Parathyroid adenoma (tissue), 2 donors: Measurements from ENCODE around the gene MGAT5B.

Experiments
- H2AFZ ChIP-seq: fragments of 300-600 bp; sonication (generic); one replicate; pipeline ENCODE4 v1.7.0; 2017; ENCODE audit warnings: antibody characterized with exemption, mild to moderate bottlenecking
- H3K27ac ChIP-seq: fragments of 300-600 bp; sonication (generic); one replicate; pipeline ENCODE4 v1.7.0; 2017
- H3K27me3 ChIP-seq: fragments of 300-600 bp; sonication (generic); one replicate; pipeline ENCODE4 v1.7.0; 2017; ENCODE audit warnings: low read length; ENCODE audit not compliant: control insufficient read depth, insufficient read depth
- H3K36me3 ChIP-seq: fragments of 300-600 bp; sonication (generic); one replicate; pipeline ENCODE4 v1.7.0; 2017; ENCODE audit warnings: low read length; ENCODE audit not compliant: control insufficient read depth, insufficient read depth
- H3K4me1 ChIP-seq: fragments of 300-600 bp; sonication (generic); one replicate; pipeline ENCODE4 v1.7.0; 2017; ENCODE audit warnings: control low read depth
- H3K4me2 ChIP-seq: fragments of 300-600 bp; sonication (generic); one replicate; pipeline ENCODE4 v1.7.0; 2017; ENCODE audit warnings: low read length
- H3K4me3 ChIP-seq: fragments of 300-600 bp; sonication (generic); one replicate; pipeline ENCODE4 v1.7.0; 2017; ENCODE audit warnings: low read depth, low read length
- H3K79me2 ChIP-seq: fragments of 300-600 bp; sonication (generic); one replicate; pipeline ENCODE4 v1.7.0; 2017; ENCODE audit warnings: control low read depth
- H3K9ac ChIP-seq: fragments of 300-600 bp; sonication (generic); one replicate; pipeline ENCODE4 v1.7.0; 2017; ENCODE audit warnings: mild to moderate bottlenecking
- H3K9me3 ChIP-seq: fragments of 300-600 bp; sonication (generic); one replicate; pipeline ENCODE4 v1.7.0; 2017; ENCODE audit warnings: low read length; ENCODE audit not compliant: control insufficient read depth
- TF ChIP-seq, protein P1 (sequence below): fragments of 300-600 bp; sonication (generic); IDR thresholded peaks from one replicate; pipeline ENCODE4 v1.7.0; 2017; ENCODE audit warnings: antibody characterized with exemption, mild to moderate bottlenecking
- donor health status: primary hyperparathyroidism.

The MGAT5B gene

DNA sequence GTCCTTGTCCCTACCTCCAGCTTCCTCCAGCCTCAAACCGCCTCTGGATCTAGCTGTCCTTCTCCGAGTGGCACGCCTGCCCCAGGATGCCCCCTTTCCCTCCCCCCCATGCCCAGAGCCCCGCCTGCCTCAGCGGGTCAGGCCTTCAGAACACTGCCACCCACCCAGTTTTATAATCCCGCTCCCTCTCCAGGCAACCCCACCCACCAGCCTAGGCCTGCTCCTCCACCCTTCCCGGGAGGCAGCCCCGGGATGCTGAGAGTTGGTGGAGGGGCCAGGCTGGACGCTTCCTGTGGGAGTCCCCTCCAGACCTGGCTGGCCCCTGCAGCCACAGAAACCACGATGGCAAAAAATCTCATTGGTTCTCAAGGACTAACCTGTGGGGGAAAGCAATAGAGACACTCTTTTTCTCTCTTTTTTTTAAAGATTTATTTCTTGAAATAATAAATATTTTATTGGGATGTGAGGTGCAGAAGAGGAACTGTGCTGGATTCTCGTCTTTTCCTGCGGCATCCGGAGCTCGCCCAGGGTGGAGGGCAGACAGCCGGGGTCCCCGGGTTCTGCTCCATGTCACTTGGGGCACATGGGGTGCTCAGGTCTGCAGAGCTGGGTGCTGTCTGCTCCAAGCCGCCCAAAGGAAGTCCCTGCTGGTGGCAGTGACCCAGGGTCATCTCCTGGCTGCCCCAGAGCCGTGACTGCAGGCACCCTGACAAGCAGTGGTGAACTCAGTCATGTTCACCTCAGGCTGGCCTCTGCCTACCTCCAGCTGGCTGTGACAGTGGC, 81.9 kb downstream of the MGAT5B start:
- H3K4me2 ChIP-seq = no peak overlapping the region
- H2AFZ ChIP-seq = no peak overlapping the region
- no peak overlapping the region for H3K4me3 ChIP-seq
- TF ChIP-seq, protein P1, sequence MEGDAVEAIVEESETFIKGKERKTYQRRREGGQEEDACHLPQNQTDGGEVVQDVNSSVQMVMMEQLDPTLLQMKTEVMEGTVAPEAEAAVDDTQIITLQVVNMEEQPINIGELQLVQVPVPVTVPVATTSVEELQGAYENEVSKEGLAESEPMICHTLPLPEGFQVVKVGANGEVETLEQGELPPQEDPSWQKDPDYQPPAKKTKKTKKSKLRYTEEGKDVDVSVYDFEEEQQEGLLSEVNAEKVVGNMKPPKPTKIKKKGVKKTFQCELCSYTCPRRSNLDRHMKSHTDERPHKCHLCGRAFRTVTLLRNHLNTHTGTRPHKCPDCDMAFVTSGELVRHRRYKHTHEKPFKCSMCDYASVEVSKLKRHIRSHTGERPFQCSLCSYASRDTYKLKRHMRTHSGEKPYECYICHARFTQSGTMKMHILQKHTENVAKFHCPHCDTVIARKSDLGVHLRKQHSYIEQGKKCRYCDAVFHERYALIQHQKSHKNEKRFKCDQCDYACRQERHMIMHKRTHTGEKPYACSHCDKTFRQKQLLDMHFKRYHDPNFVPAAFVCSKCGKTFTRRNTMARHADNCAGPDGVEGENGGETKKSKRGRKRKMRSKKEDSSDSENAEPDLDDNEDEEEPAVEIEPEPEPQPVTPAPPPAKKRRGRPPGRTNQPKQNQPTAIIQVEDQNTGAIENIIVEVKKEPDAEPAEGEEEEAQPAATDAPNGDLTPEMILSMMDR = no peak
- H3K4me1 ChIP-seq = peaks cover 7% of the 10 kb centered on the region
- no peak overlapping the region for H3K9ac ChIP-seq
- H3K79me2 ChIP-seq = no peaks in the 10 kb centered on the region
- H3K27ac ChIP-seq = no peak overlapping the region
- H3K27me3 ChIP-seq = no peaks in the 10 kb centered on the region
- H3K9me3 ChIP-seq = no peaks in the 10 kb centered on the region
- no peaks in the 10 kb centered on the region for H3K36me3 ChIP-seq

DNA sequence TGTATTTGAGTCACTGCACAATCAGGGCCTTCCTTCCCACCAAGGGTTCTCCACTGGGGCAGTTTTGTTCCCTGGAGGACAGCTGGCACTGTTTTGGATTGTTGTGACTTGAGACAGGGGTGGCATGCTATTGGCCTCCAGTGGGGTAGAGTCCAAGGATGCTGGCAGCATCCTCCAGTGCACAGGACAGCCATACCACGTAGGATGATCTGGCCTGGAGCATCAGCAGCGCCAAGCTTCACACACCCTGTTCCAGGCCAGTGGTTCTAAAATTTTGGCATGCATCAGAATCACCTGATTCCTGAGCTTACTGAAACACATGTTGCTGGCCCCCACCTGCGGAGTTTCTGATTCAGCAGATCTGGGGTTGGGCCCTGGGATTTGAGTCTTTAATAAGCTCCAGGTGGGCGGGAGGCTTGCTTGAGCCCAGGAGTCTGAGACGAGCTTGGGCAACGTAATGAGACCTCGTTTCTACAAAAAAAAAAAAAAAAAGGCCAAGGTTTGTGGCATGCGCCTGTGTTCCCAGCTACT, 83.2 kb downstream of the MGAT5B start:
- H3K4me1 ChIP-seq = peaks cover 7% of the 10 kb centered on the region
- H3K4me2 ChIP-seq = no peak overlapping the region
- no peaks in the 10 kb centered on the region for H3K36me3 ChIP-seq
- H3K9ac ChIP-seq = no peak overlapping the region
- TF ChIP-seq, protein P1 = no peak
- no peak overlapping the region for H3K4me3 ChIP-seq
- no peak overlapping the region for H3K27ac ChIP-seq
- H2AFZ ChIP-seq = no peak overlapping the region
- no peaks in the 10 kb centered on the region for H3K27me3 ChIP-seq
- H3K9me3 ChIP-seq = no peaks in the 10 kb centered on the region
- no peaks in the 10 kb centered on the region for H3K79me2 ChIP-seq

DNA sequence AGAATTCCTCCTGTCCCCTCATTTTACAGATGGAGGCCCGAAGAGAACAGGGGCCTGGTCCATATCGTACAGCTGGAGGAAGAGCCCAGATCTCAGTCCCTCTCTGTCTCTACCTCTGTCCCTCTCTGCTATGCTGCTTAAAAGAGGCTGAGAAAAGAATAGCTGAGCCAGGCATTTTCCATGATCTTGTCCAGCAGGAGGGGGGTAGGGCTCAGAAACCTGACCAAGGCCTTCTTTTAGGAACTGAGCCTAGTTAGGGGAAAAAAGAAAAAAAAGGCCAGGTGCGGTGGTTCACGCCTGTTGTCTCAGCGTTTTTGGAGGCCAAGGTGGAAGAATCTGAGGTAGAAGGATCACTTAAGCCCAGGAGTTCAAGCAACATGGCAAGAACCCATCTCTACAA, 84.2 kb downstream of the MGAT5B start:
- TF ChIP-seq, protein P1 = no peak
- no peak overlapping the region for H3K4me2 ChIP-seq

DNA sequence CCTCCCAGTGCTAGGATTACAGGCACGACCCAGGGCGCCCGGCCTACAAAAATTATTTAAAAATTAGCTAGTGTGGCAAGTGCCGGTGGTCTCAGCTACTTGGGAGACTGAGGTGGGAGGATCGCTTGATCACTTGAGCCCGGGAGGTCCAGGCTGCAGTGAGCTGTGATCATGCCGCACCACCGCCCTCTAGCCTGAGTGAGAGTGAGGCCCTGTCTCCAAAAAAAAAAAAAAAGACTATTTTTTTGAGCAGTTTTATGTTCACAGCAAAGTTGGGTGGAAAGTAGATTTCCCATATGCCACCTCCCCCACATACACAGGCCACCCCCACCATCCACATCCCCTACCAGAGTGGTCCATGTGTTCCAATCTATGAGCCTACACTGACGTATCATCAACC, 84.9 kb downstream of the MGAT5B start:
- no peaks in the 10 kb centered on the region for H3K27me3 ChIP-seq
- no peak overlapping the region for H3K9ac ChIP-seq
- H3K4me1 ChIP-seq = peaks cover 7% of the 10 kb centered on the region
- no peaks in the 10 kb centered on the region for H3K79me2 ChIP-seq
- H3K36me3 ChIP-seq = no peaks in the 10 kb centered on the region
- no peak overlapping the region for H3K27ac ChIP-seq
- TF ChIP-seq, protein P1 = no peak
- H3K9me3 ChIP-seq = no peaks in the 10 kb centered on the region
- H2AFZ ChIP-seq = no peak overlapping the region
- H3K4me3 ChIP-seq = no peak overlapping the region
- H3K4me2 ChIP-seq = no peak overlapping the region

More for the DNA sequence above, 84.2 kb downstream of the MGAT5B start:
- no peaks in the 10 kb centered on the region for H3K79me2 ChIP-seq
- no peaks in the 10 kb centered on the region for H3K27me3 ChIP-seq
- peak overlapping the region; percentile 90 for H2AFZ ChIP-seq
- peaks cover 7% of the 10 kb centered on the region for H3K4me1 ChIP-seq
- H3K4me3 ChIP-seq = no peak overlapping the region
- H3K27ac ChIP-seq = no peak overlapping the region
- H3K9me3 ChIP-seq = no peaks in the 10 kb centered on the region
- no peak overlapping the region for H3K9ac ChIP-seq
- H3K36me3 ChIP-seq = no peaks in the 10 kb centered on the region

DNA sequence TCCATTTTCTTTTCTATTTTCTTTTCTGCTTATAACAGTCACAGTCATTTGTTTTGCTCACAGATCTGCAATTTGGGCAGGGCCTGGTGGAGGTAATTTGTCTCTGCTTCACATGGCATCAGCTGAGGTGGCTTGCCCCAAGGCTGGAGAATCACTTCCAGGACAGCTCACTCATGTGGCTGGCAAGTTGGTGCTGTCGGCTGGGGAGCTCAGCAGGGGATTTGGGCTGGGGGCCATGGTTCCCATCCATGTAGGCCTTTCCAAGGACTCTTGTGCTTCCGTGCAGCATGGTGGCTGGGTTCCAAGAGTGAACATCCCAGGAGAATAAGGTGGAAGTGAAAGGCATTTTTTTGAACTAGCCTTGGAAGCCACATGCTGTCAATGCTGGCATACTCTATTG, 85.7 kb downstream of the MGAT5B start:
- Histone ChIP-seq H3K4me2 (no peak overlapping the region), H3K9ac (no peak overlapping the region), H3K4me1 (peaks cover 7% of the 10 kb centered on the region), H3K27me3 (no peaks in the 10 kb centered on the region), H3K79me2 (no peaks in the 10 kb centered on the region), H3K9me3 (no peaks in the 10 kb centered on the region), H3K36me3 (no peaks in the 10 kb centered on the region), H3K4me3 (no peak overlapping the region), H3K27ac (no peak overlapping the region), H2AFZ (no peak overlapping the region)
- TF ChIP-seq, protein P1 = no peak
